HEK293T (cell line): ENCODE results near the gene CDC42.

Source experiments
- BHLHE40 ChIP-seq: fragments of 450-650 bp; IDR thresholded peaks from 2 replicates; pipeline ENCODE4 v1.6.1; 2016; ENCODE audit warnings: mild to moderate bottlenecking, moderate library complexity, borderline replicate concordance
- ELF4 ChIP-seq: fragments of 450-650 bp; IDR thresholded peaks from 2 replicates; pipeline ENCODE4 v1.6.1; 2017; ENCODE audit warnings: antibody characterized with exemption
- FOXK2 ChIP-seq: fragments of 450-650 bp; IDR thresholded peaks from 2 replicates; pipeline ENCODE4 v1.6.1; 2016; ENCODE audit warnings: mild to moderate bottlenecking
- FOXM1 ChIP-seq: fragments of 450-650 bp; IDR thresholded peaks from 2 replicates; pipeline ENCODE4 v1.6.1; 2017; ENCODE audit warnings: mild to moderate bottlenecking, borderline replicate concordance
- NFRKB ChIP-seq: fragments of 450-650 bp; IDR thresholded peaks from 2 replicates; pipeline ENCODE4 v1.6.1; 2016; ENCODE audit warnings: mild to moderate bottlenecking, moderate library complexity
- SP1 ChIP-seq: fragments of 450-650 bp; IDR thresholded peaks from 2 replicates; pipeline ENCODE4 v1.6.1; 2017

- TF ChIP-seq BHLHE40: no peak
- no peak for TF ChIP-seq SP1
- TF ChIP-seq ELF4: no peak
- no peak for TF ChIP-seq FOXM1
- TF ChIP-seq FOXK2: no peak
- no peak for TF ChIP-seq NFRKB
These were observed 74.7 kb downstream of the CDC42 start for GRCh38 chr1:22127248-22127647.
